Measurements from ENCODE around the gene MORC3.

DNA sequence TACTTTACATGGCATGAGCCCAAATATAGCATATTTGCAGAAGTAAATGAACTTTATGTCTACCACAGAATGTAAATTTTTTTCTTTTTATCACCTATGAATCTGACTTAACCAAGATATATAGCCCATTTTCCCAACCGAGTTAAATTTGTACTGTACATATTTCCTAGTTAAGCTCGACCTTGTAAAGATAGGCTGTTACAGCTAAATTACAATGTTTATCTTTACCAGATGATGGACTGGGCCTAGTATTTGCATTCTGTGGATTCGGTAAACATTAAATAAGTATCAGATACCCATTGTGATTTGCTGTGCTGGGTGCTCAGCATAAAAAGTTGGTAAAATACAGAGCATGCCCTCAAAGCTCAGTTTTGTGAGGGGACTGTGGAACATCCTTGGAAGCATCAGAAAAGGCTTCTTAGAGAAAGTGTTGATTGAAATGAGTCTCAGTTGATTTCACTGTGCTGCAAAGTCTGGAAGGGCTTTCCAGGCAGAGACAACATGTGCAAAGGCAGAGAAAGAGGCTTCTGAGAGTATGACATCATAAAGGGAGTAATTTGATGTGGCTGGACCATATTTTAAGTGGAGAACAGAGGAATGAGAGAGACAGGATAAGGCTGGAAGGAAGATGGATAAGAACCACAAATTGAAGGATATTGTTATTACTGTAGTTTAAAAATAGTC is 27.4 kb downstream of the MORC3 start:
- TF ChIP-seq, protein P1, sequence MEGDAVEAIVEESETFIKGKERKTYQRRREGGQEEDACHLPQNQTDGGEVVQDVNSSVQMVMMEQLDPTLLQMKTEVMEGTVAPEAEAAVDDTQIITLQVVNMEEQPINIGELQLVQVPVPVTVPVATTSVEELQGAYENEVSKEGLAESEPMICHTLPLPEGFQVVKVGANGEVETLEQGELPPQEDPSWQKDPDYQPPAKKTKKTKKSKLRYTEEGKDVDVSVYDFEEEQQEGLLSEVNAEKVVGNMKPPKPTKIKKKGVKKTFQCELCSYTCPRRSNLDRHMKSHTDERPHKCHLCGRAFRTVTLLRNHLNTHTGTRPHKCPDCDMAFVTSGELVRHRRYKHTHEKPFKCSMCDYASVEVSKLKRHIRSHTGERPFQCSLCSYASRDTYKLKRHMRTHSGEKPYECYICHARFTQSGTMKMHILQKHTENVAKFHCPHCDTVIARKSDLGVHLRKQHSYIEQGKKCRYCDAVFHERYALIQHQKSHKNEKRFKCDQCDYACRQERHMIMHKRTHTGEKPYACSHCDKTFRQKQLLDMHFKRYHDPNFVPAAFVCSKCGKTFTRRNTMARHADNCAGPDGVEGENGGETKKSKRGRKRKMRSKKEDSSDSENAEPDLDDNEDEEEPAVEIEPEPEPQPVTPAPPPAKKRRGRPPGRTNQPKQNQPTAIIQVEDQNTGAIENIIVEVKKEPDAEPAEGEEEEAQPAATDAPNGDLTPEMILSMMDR (IDR thresholded peaks at IDR 0.05; ENCODE audit: insufficient read depth, low read length, poor library complexity, severe bottlenecking): no peak
- no peak for TF ChIP-seq EZH2phosphoT487 (conservative IDR thresholded peaks at IDR 0.05; ENCODE audit: low read length)
